Measurements from ENCODE around the gene PCBD1.
"Not testable (repeated sequence)": the region's sequence is repeated elsewhere in the genome, so short reads cannot be mapped to it uniquely, and the experiment has no call there.

The PCBD1 gene

GRCh38 chr10:70863470-70864160 lies 24.8 kb downstream of the PCBD1 start:
- no peak for DNase-seq (ENCODE audit: low read depth)

GRCh38 chr10:70861495-70862197 lies 26.7 kb downstream of the PCBD1 start:
- DNase-seq (ENCODE audit: low read depth): not testable (repeated sequence)

GRCh38 chr10:70858759-70859158 lies 29.6 kb downstream of the PCBD1 start:
- no peak for DNase-seq (ENCODE audit: low read depth)

- DNase-seq (ENCODE audit: low read depth): no peak
Observed at GRCh38 chr10:70856454-70856853, 31.9 kb downstream of the PCBD1 start.

DNA sequence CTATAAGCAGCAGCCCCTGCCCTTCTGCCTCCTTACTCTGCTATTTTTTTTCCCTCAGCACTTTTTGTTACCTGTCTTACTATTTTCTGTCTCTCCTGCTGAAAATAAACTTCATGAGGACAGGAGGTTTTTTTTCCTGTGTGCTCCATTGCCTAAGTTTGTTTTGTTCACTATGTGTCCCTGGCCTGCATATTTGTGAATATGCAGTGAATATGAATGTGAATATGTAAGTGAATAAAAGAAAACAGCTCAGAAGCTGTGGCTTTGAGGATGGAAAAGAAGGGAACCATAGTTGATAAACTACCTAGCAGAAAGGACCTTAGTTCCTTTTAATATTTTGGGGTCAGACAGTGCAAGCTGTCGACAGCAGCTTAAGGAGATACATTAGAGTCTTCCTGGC lies 34.9 kb downstream of the PCBD1 start:
- DNase-seq (ENCODE audit: low read depth): no peak

DNA sequence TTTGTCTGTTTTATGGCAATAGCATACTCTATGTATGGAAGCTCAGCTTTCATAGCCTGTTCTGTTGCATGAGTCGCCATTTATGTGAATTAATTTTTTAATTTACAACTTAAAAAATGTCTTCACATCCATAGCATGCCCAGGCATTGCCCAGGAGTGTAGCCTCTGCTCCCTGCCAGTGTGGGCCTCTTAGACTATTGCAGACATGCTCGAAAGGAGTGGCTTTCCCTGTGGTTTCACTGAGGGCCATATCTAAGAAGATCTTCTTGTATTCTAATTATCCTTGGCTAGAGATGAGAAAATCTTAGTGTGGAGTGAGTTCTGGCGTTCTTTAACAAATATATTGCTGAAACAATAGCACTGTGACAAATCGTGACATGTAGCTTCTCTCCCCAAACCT lies 35.3 kb downstream of the PCBD1 start:
- DNase-seq (ENCODE audit: low read depth): no peak

DNA sequence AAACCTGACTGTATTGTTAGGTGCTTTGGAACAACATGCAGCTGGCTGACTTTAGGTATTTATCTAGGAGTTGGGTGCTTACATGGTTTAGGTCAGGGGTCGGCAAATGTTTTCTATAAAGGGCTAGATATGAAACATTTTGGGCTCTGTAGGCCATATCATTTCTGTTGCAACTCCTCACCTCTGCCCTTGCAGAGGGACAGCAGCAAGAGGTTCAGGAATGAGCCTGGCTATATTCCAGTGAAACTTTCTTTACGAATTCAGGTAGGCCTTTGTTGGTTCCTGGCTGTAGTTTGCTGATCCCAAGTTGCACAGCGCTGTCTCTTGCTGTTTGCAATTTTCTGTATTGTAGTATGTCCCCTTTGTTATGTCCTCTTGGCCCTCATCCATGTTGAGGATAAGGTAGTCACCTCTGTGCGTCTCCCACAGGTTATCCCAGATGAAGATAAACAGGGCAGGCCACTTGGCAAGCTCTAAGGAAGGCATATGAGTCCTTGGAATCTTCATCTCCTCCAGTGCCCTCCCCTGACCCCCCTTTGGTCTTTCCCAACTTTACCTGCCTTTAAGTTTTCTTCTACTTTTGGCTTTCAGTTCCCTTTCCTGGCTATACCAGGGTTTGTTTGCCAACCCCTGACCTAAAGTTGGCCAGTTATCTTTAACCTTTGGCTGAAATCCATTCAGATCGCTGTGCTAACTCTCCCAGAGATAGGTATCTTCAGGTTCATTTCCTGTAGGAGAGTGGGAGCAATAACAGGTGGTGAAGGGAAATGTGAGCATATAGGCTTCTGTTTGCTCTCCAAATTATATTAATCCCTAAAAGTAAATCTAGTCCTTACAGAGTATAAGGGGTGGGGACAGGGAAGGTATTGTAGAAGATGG lies 36.5 kb downstream of the PCBD1 start:
- DNase-seq (ENCODE audit: low read depth): no peak

GRCh38 chr10:70850097-70850496 lies 38.3 kb downstream of the PCBD1 start:
- DNase-seq (ENCODE audit: low read depth): no peak

DNA sequence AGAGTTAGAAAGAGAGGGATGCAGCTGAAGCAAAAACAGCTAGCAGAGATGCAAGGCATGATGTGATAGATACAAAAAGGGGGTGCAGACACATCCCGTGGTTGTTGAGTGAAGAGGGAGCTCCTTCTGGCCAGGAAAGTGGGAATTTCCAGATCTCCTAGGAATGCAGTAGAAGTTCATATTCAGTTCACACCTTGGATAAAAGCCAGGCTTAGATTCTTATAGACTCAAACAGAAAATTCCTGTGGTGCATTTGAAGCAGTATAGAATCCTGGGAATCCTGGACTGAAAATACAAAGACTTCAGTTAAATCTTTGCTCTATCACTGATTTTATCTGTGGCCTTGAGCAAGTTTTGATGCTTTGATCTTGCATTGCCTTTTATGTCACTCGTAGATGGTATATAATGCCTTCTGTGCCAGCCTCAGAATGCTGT lies 38.8 kb downstream of the PCBD1 start:
- no peak for DNase-seq (ENCODE audit: low read depth)

DNA sequence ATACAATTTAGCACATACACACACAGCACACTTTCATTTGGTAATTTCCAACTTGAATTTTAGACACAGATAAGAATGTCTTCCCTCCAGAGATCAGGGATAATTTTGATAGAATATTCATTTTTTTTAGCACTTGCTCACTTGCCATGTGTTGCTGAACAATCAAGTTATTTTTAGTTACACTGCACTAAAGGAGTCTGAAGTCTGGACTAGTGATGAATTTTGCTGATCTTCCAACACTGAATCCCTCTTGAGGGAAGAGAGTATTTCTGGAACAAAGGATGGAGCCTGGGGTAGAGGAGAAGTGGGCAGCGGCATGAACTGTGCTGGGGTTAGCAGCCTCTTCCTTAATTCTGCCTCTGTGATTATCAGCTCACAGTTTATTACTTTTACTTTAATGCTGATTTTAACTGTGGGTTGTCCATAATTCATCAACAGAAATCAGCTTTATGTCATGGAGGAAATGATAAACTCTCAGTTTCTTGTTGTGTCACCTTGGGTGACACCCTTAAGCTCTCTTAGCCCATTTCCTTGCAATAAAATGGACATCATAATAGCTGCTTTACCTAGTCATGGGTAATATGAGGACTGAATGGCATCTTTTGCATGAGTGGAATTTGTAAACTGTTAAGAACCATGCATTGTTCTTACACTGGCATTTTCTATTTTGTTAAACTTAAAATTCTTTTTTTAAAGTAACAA lies 40.6 kb downstream of the PCBD1 start:
- DNase-seq (ENCODE audit: low read depth): no peak

DNA sequence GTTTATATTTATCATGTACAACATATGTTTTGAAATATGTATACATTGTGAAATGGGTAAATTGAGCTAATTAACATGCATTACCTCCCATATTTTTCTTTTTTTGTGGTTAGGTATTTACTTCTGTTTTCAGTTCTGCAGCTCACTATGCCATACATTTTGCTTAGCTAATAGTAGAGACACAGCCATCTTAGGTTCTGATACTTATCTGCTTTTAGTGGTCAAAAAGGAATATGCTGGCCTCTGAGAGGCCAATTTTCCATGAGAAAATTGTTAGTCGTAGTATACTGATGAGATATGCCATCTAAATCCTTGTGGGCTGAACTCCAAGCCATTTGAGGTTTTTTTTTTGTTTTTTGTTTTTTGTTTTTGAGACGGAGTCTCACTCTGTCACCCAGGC lies 41.6 kb downstream of the PCBD1 start:
- DNase-seq (ENCODE audit: low read depth): no peak

DNA sequence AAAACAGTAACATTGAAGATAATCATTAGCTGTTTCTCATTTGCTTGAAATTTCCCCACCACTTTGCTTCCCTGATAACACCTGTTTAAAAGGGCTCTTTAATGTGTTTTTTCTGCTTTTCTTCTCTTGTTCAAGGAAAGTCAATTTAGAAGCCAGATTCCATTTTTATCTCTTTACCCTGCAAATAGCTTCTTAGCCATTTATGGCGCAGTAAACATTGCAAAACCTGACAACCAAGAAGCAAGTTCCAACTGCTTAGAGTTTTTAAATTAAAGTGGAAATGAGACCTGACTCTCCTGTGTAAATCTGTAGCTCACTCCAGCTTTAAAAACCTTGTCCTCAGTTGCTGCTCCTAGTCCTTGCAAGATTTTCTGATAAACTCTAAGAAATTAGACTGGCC lies 42.5 kb downstream of the PCBD1 start:
- DNase-seq (ENCODE audit: low read depth): no peak

- no peak for DNase-seq (ENCODE audit: low read depth)
Observed at GRCh38 chr10:70845256-70845655, 43.1 kb downstream of the PCBD1 start.

GRCh38 chr10:70843776-70844489 lies 44.4 kb downstream of the PCBD1 start:
- no peak for DNase-seq (ENCODE audit: low read depth)

DNA sequence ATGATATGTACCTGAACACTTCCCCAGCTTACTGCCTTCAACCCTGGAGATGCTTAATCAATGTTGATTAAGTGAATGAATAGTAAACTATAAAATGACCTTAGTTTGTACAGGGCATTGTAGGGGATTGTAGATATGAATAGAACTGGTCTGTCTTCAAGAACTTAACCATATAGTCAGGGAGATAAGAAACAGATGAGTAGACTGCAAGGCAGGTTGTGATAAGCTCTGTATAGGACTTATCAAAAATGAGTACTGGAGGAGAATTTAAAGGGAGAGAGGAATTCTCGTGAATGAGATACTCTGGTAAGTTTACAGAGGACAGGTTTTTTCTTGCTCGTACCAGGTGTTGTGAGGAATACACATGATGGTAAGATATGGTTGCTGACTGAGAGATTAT lies 45.0 kb downstream of the PCBD1 start:
- DNase-seq (ENCODE audit: low read depth): no peak

DNA sequence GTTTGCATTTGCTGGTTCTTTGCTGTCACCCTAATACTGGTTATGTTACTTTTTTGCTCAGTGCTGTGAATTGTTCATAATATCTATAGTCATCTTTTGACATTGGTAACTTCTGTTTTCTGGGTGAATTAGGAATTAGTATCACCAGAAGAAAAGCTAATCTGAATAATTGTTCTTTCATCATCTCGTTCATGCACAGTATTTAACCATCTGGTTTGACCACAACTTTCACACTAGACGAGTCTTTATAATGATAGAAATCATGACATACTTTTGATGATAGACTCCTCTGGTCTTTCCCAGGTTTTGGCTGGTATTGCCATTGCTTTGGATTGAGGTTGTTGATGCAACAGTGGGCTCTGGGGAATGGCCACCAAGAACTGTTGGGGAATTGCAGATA lies 47.5 kb downstream of the PCBD1 start:
- DNase-seq (ENCODE audit: low read depth): no peak

DNA sequence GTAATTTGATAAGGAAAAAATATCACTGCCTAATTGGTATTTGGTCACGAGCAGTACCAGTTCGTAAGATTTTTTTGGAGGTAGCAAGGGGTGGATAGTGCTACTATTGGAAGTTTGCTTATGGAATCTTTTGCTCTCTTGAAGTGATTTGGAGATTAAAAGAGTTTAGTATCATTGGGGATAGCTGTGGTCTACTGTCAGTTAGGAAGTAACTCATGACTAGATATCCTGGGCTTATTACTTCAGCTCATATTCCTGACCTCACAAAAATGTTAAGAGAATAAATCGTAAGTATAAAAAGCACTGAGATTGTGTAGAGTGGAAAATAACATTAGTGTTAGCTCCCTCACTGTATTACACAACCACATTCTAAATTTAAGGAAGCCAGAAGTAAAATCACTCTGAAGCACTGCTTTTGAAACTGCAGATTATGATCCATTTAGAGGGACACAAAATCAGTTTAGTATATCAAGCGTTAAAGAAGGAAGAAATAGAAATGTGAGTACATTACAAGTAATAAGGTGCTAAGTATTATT lies 50.0 kb downstream of the PCBD1 start:
- no peak for DNase-seq (ENCODE audit: low read depth)

DNA sequence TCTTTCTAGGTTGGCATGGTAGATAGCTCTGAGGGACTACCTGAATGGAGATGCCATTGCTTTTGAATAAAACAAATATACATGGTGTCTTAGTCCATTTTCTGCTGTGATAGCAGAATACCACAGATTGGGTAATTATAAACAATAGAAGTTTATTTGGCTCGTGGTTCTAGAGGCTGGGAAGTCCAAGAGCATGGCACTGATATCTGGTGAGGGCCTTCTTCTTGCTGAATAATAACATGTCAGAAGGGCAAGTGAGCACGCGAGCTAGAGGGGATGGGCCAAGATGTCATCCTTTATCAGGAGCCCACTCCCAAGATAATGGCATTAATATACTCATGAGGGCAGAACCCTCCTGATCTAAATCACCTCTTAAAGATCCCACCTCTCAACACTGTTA lies 50.7 kb downstream of the PCBD1 start:
- DNase-seq (ENCODE audit: low read depth): no peak

GRCh38 chr10:70836319-70836718 lies 52.0 kb downstream of the PCBD1 start:
- no peak for DNase-seq (ENCODE audit: low read depth)

GRCh38 chr10:70834441-70835151 lies 53.8 kb downstream of the PCBD1 start:
- no peak for DNase-seq (ENCODE audit: low read depth)

DNA sequence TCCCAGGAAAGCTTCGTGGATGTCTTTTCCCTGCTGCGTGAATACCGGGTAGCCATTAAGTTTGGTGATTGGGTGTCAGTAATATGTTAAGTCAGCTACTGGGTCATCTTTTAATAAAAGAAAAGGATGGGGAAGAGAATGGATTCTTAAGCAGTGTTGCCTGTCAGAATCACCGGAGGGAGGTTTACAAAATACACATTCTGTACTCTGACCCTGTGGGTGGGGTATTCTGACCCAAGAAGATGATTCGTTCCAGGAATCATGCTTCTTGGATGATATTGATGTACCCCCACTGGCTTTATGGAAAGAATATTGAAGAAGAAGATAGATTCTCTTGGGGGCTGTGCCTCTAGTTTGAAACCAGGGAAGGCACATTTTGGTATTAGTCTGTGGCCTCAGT lies 54.3 kb downstream of the PCBD1 start:
- DNase-seq (ENCODE audit: low read depth): no peak

All from activated T-cell treated with anti-CD3 and anti-CD28 coated beads for 24 hours (primary cell).